Measurements from ENCODE around the gene POR.
"Not testable (repeated sequence)": the region's sequence is repeated elsewhere in the genome, so short reads cannot be mapped to it uniquely, and the experiment has no call there.

The POR gene

GRCh38 chr7:75995996-75996395 lies 81.0 kb downstream of the POR start:
- no peak for FAIRE-seq

GRCh38 chr7:75996476-75996875 lies 81.5 kb downstream of the POR start:
- TF ChIP-seq CTCF (IDR thresholded peaks at IDR 0.05; ENCODE audit: insufficient read depth, missing control alignments): no peak
- FAIRE-seq (no peak), DNase-seq (ENCODE audit: insufficient read length, low spot score) (no peak)

More at GRCh38 chr7:75995996-75996395, 81.0 kb downstream of the POR start:
- TF ChIP-seq CTCF (IDR thresholded peaks at IDR 0.05; ENCODE audit: insufficient read depth, missing control alignments): no peak
- no peak for DNase-seq (ENCODE audit: insufficient read length, low spot score)

- no peak for TF ChIP-seq CTCF (IDR thresholded peaks at IDR 0.05; ENCODE audit: insufficient read depth, missing control alignments)
- FAIRE-seq (no peak), DNase-seq (ENCODE audit: insufficient read length, low spot score) (no peak)
Measured at GRCh38 chr7:75998038-75998437, 83.1 kb downstream of the POR start.

GRCh38 chr7:76000566-76000965 lies 85.6 kb downstream of the POR start:
- TF ChIP-seq CTCF (IDR thresholded peaks at IDR 0.05; ENCODE audit: insufficient read depth, missing control alignments): no peak
- DNase-seq (ENCODE audit: insufficient read length, low spot score) (no peak), FAIRE-seq (no peak)

- TF ChIP-seq CTCF (IDR thresholded peaks at IDR 0.05; ENCODE audit: insufficient read depth, missing control alignments): no peak
- FAIRE-seq: no peak
- DNase-seq (ENCODE audit: insufficient read length, low spot score): no peak
Measured at GRCh38 chr7:76002139-76002538, 87.2 kb downstream of the POR start.

- FAIRE-seq: no peak
- DNase-seq (ENCODE audit: insufficient read length, low spot score): no peak
- no peak for TF ChIP-seq CTCF (IDR thresholded peaks at IDR 0.05; ENCODE audit: insufficient read depth, missing control alignments)
Measured at GRCh38 chr7:76002822-76003221, 87.9 kb downstream of the POR start.

GRCh38 chr7:76003351-76003750 lies 88.4 kb downstream of the POR start:
- DNase-seq (ENCODE audit: insufficient read length, low spot score): no peak
- no peak for TF ChIP-seq CTCF (IDR thresholded peaks at IDR 0.05; ENCODE audit: insufficient read depth, missing control alignments)
- FAIRE-seq: no peak

- not testable (repeated sequence) for FAIRE-seq; DNase-seq (ENCODE audit: insufficient read length, low spot score)
Measured at GRCh38 chr7:76005004-76005403, 90.0 kb downstream of the POR start.

All from D721Med (cell line).